ENCODE results near the gene NDUFS7. TPM values are rescaled to one million over a fixed set of nuclear protein-coding genes. Genes with fewer than 3 reads are reported as not detected.
A peak's percentile ranks its signal among the peaks of the same experiment; 100 is the strongest.

Gene NDUFS7
- total and polyA plus RNA-seq, 3 donors from 2014 or later, result 170 to 176 (median 172) TPM

GRCh38 chr19:1355568-1356507, 27.9 kb upstream of the NDUFS7 start:
- H3K9me3 ChIP-seq, result no peaks in the 10 kb centered on the region
- WGBS, 2 donors, result 10 to 15% methylated on average over 32 of the region's 32 CpGs
- intact Hi-C loops (cut with DNase I; ENCODE audit: low total_unique reads), result no loop called here
- no peak for DNase-seq
- H3K4me1 ChIP-seq, result peaks cover 32% of the 10 kb centered on the region
- peak overlapping the region; percentile 92 to 97 for H3K27ac ChIP-seq
- no peaks in the 10 kb centered on the region for H3K36me3 ChIP-seq (ENCODE audit: low read depth, missing control alignments)
- H3K27me3 ChIP-seq, result no peaks in the 10 kb centered on the region
- H3K4me3 ChIP-seq, result peak overlapping the region; percentile 84 to 87
- TF ChIP-seq POLR2A (IDR thresholded peaks at IDR 0.05), result no peak
- no peak for TF ChIP-seq CTCF (IDR thresholded peaks at IDR 0.05)

GRCh38 chr19:1356508-1356865, 27.2 kb upstream of the NDUFS7 start:
- intact Hi-C loops (cut with DNase I; ENCODE audit: low total_unique reads), result no loop called here
- no peak for DNase-seq
- Histone ChIP-seq H3K36me3 (ENCODE audit: low read depth, missing control alignments) (no peaks in the 10 kb centered on the region), H3K9me3 (no peaks in the 10 kb centered on the region), H3K27me3 (no peaks in the 10 kb centered on the region), H3K27ac (no peak overlapping the region), H3K4me1 (peaks cover 37% of the 10 kb centered on the region), H3K4me3 (no peak overlapping the region)
- TF ChIP-seq POLR2A (IDR thresholded peaks at IDR 0.05), result no peak
- TF ChIP-seq CTCF (IDR thresholded peaks at IDR 0.05), result no peak
- WGBS, 2 donors, result 24 to 30% methylated on average over 3 of the region's 3 CpGs

- DNase-seq, result no peak
- H3K27me3 ChIP-seq, result no peaks in the 10 kb centered on the region
- intact Hi-C loops (cut with DNase I; ENCODE audit: low total_unique reads), result no loop called here
- TF ChIP-seq CTCF (IDR thresholded peaks at IDR 0.05), result no peak
- TF ChIP-seq POLR2A (IDR thresholded peaks at IDR 0.05), result no peak
- H3K36me3 ChIP-seq (ENCODE audit: low read depth, missing control alignments), result no peaks in the 10 kb centered on the region
- H3K27ac ChIP-seq, result no peak overlapping the region
- 85 to 90% methylated on average over 23 to 24 of the region's 24 CpGs for WGBS, 2 donors
- H3K4me3 ChIP-seq, result no peak overlapping the region
- H3K9me3 ChIP-seq, result no peaks in the 10 kb centered on the region
- peaks cover 48% of the 10 kb centered on the region for H3K4me1 ChIP-seq
Observed at GRCh38 chr19:1357531-1358109, 26.1 kb upstream of the NDUFS7 start.

- Histone ChIP-seq H3K9me3 (no peaks in the 10 kb centered on the region), H3K4me1 (peaks cover 43% of the 10 kb centered on the region), H3K4me3 (no peak overlapping the region), H3K27ac (peak overlapping the region; percentile 51), H3K36me3 (ENCODE audit: low read depth, missing control alignments) (no peaks in the 10 kb centered on the region), H3K27me3 (no peaks in the 10 kb centered on the region)
- 72 to 88% methylated on average over 20 to 27 of the region's 30 CpGs for WGBS, 2 donors
- no peak for DNase-seq
- TF ChIP-seq CTCF (IDR thresholded peaks at IDR 0.05), result no peak
- no peak for TF ChIP-seq POLR2A (IDR thresholded peaks at IDR 0.05)
- intact Hi-C loops (cut with DNase I; ENCODE audit: low total_unique reads), result no loop called here
Observed at GRCh38 chr19:1360126-1360817, 23.4 kb upstream of the NDUFS7 start.
